Neutrophil (primary cell): ENCODE measurements around the gene ZNF813.
A peak's percentile ranks its signal among the peaks of the same experiment; 100 is the strongest.

ENCODE experiments used
- H3K27ac ChIP-seq: fragments of 200-600 bp; sonication (generic); 2 replicates; pipeline ENCODE4 v1.5.1; 2016; ENCODE audit warnings: mild to moderate bottlenecking, moderate library complexity
- H3K27me3 ChIP-seq: fragments of 200-600 bp; sonication (generic); 2 replicates; pipeline ENCODE4 v1.6.0; 2016; ENCODE audit warnings: mild to moderate bottlenecking
- H3K36me3 ChIP-seq: fragments of 200-600 bp; sonication (generic); 2 replicates; pipeline ENCODE4 v1.5.1; 2017
- H3K4me1 ChIP-seq, 2 experiments: fragments of 200-600 bp in 1 of 2; sonication (generic) in 1 of 2; 1 replicate in 1 of 2; 2 replicates in 1 of 2; pipeline versions ENCODE4 v1.5.1 to v1.6.1; 2013 to 2016; ENCODE audit warnings: low read depth in 1 of 2, low read length in 1 of 2, mild to moderate bottlenecking in 1 of 2, moderate library complexity in 1 of 2; ENCODE audit not compliant: control insufficient read depth in 1 of 2, insufficient read depth in 1 of 2
- H3K4me3 ChIP-seq, 2 experiments: fragments of 200-600 bp in 1 of 2; sonication (generic) in 1 of 2; 1 replicate in 1 of 2; 2 replicates in 1 of 2; pipeline ENCODE4 v1.5.1; 2013 to 2016; ENCODE audit warnings: low read depth in 1 of 2, low read length in 1 of 2, mild to moderate bottlenecking in 1 of 2, moderate library complexity in 1 of 2
- H3K9me3 ChIP-seq: fragments of 200-600 bp; sonication (generic); 2 replicates; pipeline ENCODE4 v1.5.1; 2016
- TF ChIP-seq, protein P1 (sequence below): fragments of 200-600 bp; sonication (generic); IDR thresholded peaks from 2 replicates; pipeline ENCODE4 v1.5.1; 2016; ENCODE audit warnings: antibody characterized with exemption

The ZNF813 gene

DNA sequence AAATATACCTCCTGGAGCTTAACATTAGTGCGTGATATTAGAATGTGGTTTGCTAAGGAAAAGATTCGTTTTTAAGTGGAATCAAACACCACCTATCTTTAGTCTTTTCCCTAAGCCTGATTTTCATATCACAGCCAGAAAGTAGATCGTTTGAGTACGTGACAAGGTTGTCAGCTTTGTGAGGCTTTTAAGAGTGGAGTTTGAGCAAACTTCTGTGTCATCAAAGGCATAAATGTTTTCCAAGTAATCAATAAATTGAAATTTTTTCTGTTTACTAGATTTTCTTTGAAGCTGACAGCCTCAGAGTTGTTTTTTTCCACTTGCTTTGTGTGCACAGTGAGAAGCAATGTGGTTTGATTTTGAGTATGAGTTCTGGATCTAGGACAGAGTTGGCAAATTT is 63.9 kb downstream of the ZNF813 start:
- Histone ChIP-seq H3K4me3 (no peak overlapping the region), H3K4me1 (no peaks in the 10 kb centered on the region), H3K36me3 (no peaks in the 10 kb centered on the region), H3K27me3 (no peaks in the 10 kb centered on the region), H3K27ac (no peak overlapping the region), H3K9me3 (no peaks in the 10 kb centered on the region)
- TF ChIP-seq, protein P1, sequence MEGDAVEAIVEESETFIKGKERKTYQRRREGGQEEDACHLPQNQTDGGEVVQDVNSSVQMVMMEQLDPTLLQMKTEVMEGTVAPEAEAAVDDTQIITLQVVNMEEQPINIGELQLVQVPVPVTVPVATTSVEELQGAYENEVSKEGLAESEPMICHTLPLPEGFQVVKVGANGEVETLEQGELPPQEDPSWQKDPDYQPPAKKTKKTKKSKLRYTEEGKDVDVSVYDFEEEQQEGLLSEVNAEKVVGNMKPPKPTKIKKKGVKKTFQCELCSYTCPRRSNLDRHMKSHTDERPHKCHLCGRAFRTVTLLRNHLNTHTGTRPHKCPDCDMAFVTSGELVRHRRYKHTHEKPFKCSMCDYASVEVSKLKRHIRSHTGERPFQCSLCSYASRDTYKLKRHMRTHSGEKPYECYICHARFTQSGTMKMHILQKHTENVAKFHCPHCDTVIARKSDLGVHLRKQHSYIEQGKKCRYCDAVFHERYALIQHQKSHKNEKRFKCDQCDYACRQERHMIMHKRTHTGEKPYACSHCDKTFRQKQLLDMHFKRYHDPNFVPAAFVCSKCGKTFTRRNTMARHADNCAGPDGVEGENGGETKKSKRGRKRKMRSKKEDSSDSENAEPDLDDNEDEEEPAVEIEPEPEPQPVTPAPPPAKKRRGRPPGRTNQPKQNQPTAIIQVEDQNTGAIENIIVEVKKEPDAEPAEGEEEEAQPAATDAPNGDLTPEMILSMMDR: no peak

DNA sequence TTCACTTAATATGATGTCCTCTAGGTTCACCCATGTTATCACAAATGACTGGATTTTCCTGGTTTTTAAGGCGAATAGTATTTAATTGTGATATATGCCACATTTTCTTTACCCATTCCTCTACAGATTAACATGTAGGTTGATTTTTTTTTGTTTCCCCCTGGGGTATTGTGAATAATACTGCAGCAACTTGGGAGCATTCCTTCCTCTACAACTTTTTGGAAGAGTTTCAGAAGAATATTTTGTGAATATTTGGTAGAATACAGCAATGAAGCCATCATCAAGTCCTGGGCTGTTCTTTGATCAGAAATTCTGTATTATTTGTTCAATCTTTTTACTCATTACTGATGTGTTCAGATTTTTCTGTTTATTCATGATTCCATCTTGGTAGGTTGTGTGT is 64.8 kb downstream of the ZNF813 start:
- H3K27me3 ChIP-seq: peaks cover 4% of the 10 kb centered on the region

GRCh38 chr19:53536225-53536548 is 68.7 kb downstream of the ZNF813 start:
- H3K9me3 ChIP-seq: no peaks in the 10 kb centered on the region
- H3K4me1 ChIP-seq: peaks cover 0 to 10% of the 10 kb centered on the region in 2 experiments
- peaks cover 8% of the 10 kb centered on the region for H3K27me3 ChIP-seq
- H3K4me3 ChIP-seq: no peak overlapping the region
- no peaks in the 10 kb centered on the region for H3K36me3 ChIP-seq
- H3K27ac ChIP-seq: no peak overlapping the region
- TF ChIP-seq, protein P1: no peak

More for the DNA sequence above, 64.8 kb downstream of the ZNF813 start:
- Histone ChIP-seq H3K4me1 (peaks cover 0 to under 1% of the 10 kb centered on the region in 2 experiments), H3K4me3 (no peak overlapping the region), H3K9me3 (no peaks in the 10 kb centered on the region), H3K27ac (no peak overlapping the region), H3K36me3 (no peaks in the 10 kb centered on the region)
- TF ChIP-seq, protein P1: no peak

- Histone ChIP-seq H3K4me1 (peaks cover 0 to 10% of the 10 kb centered on the region in 2 experiments), H3K4me3 (no peak overlapping the region), H3K27ac (no peak overlapping the region), H3K36me3 (no peaks in the 10 kb centered on the region), H3K27me3 (peaks cover 8% of the 10 kb centered on the region), H3K9me3 (no peaks in the 10 kb centered on the region)
- TF ChIP-seq, protein P1: no peak
Measured at GRCh38 chr19:53537121-53537520, 69.6 kb downstream of the ZNF813 start.

- Histone ChIP-seq H3K9me3 (no peaks in the 10 kb centered on the region), H3K36me3 (no peaks in the 10 kb centered on the region), H3K27me3 (peaks cover 8% of the 10 kb centered on the region), H3K4me3 (peak within 1 kb of the TSS; percentile 53 to 59), H3K27ac (no peak within 1 kb of the TSS), H3K4me1 (peaks cover 0 to 10% of the 10 kb centered on the region in 2 experiments)
- TF ChIP-seq, protein P1: no peak
Measured at GRCh38 chr19:53537521-53538377, 70.2 kb downstream of the ZNF813 start, which contains the start of gene ZNF331. TSS of gene ZNF331 (plus strand) at chr19:53538145. CDS start at chr19:53569377, 31,232 bp downstream.
